Upper lobe of left lung (tissue), 6 donors: Measurements from ENCODE around the gene SCGB3A2. TPM values are rescaled to one million over a fixed set of nuclear protein-coding genes. Genes with fewer than 3 reads are reported as not detected.
A peak's percentile ranks its signal among the peaks of the same experiment; 100 is the strongest.

Experiments
- ATAC-seq, 2 donors: fragments of 200-7000 bp; cut with Tn5 transposase; one replicate each; pipeline ENCODE4 v1.9.1; 2022; ENCODE audit warnings: mild to moderate bottlenecking in 2 of 2, moderate library complexity in 2 of 2; ENCODE audit not compliant: low FRiP score in 2 of 2
- DNase-seq, 2 donors: peaks; one replicate each; pipeline ENCODE4 v3.0.0-alpha.2; 2019 to 2020
- H3K27ac ChIP-seq, 4 donors: fragments of 200-600 bp; sonication (generic); one replicate each; pipeline ENCODE4 v1.5.1; 2016 to 2019
- H3K27me3 ChIP-seq, 4 donors: fragments of 200-600 bp; sonication (generic); one replicate each; pipeline ENCODE4 v1.5.1; 2017 to 2019
- H3K36me3 ChIP-seq, 4 donors: fragments of 200-600 bp; sonication (generic); one replicate each; pipeline ENCODE4 v1.5.1; 2016 to 2019
- H3K4me1 ChIP-seq, 4 donors: fragments of 200-600 bp; sonication (generic); one replicate each; pipeline ENCODE4 v1.5.1; 2018 to 2019
- H3K4me3 ChIP-seq, 4 donors: fragments of 200-600 bp; sonication (generic); one replicate each; pipeline ENCODE4 v1.5.1; 2017 to 2019; ENCODE audit warnings: mild to moderate bottlenecking in 2 of 4, moderate library complexity in 1 of 4
- H3K9me3 ChIP-seq, 4 donors: fragments of 200-600 bp; sonication (generic); one replicate each; pipeline ENCODE4 v1.5.1; 2018 to 2019
- CTCF ChIP-seq, 6 experiments: fragments of 450-650 bp in 4 of 6; fragments of 200-600 bp in 2 of 6; sonication (generic) in 2 of 6; IDR thresholded peaks; one replicate each; pipeline ENCODE4 v1.5.1; 2016 to 2019; ENCODE audit warnings: antibody characterized with exemption in 6 of 6
- EP300 ChIP-seq, 4 donors: sonication (generic); formaldehyde crosslinking; IDR thresholded peaks; one replicate each; pipeline ENCODE4 v1.5.1; 2017; ENCODE audit warnings: antibody characterized with exemption in 4 of 4, control low read depth in 2 of 4
- POLR2A ChIP-seq, 4 donors: fragments of 450-650 bp; IDR thresholded peaks; one replicate each; pipeline ENCODE4 v1.5.1; 2016 to 2017; ENCODE audit warnings: antibody characterized with exemption in 4 of 4, mild to moderate bottlenecking in 2 of 4
- POLR2AphosphoS5 ChIP-seq, 2 donors: sonication (generic); formaldehyde crosslinking; IDR thresholded peaks; one replicate each; pipeline ENCODE4 v1.5.1; 2017; ENCODE audit warnings: antibody characterized with exemption in 2 of 2
- WGBS, 2 donors: methylation state at CpG; one replicate each; pipeline ENCODE4 v1.1.5; 2017 to 2018; 5-methylcytosine and 5-hydroxymethylcytosine counted together
- total RNA-seq, 6 donors: library from RNA; depleted of rRNA in 4 of 6; stranded (reverse); fragments of >200 nt in 4 of 6; gene quantifications; one replicate each; pipeline versions ENCODE4 v1.1.0 to v1.2.1, GENCODE V29; 2016 to 2021
- donor health status: DM: no; HTN: no; CAD: no; lungs with moderate emphysema.
- donor health status: DM: no; HTN: yes; CAD: no; lungs with severe emphysema.

Gene SCGB3A2
- total RNA-seq, 6 donors from 2014 or later = 324 to 1,419 (median 520) TPM

GRCh38 chr5:147912011-147912410, 33.5 kb downstream of the SCGB3A2 start:
- 40 to 56% methylated on average over 1 of the region's 1 CpG for WGBS, 2 donors
- no peak for TF ChIP-seq EP300 (IDR thresholded peaks at IDR 0.05)
- TF ChIP-seq CTCF (IDR thresholded peaks at IDR 0.05) = no peak
- no peak for TF ChIP-seq POLR2AphosphoS5 (IDR thresholded peaks at IDR 0.05)
- no peak for TF ChIP-seq POLR2A (IDR thresholded peaks at IDR 0.05)
- H3K4me1 ChIP-seq = no peaks in the 10 kb centered on the region
- H3K36me3 ChIP-seq = no peaks in the 10 kb centered on the region
- no peak for DNase-seq
- no peak overlapping the region for H3K27ac ChIP-seq
- ATAC-seq = peak in 1 of 2 donors; percentile 40
- H3K4me3 ChIP-seq = no peak overlapping the region
- no peaks in the 10 kb centered on the region for H3K27me3 ChIP-seq
- no peaks in the 10 kb centered on the region for H3K9me3 ChIP-seq

GRCh38 chr5:147913786-147914185, 35.3 kb downstream of the SCGB3A2 start:
- H3K27me3 ChIP-seq = no peaks in the 10 kb centered on the region
- no peaks in the 10 kb centered on the region for H3K4me1 ChIP-seq
- ATAC-seq = no peak
- no peak overlapping the region for H3K27ac ChIP-seq
- 83 to 93% methylated on average over 3 of the region's 3 CpGs for WGBS, 2 donors
- H3K36me3 ChIP-seq = no peaks in the 10 kb centered on the region
- DNase-seq = no peak
- no peak overlapping the region for H3K4me3 ChIP-seq
- no peaks in the 10 kb centered on the region for H3K9me3 ChIP-seq
- TF ChIP-seq POLR2A (IDR thresholded peaks at IDR 0.05) (no peak), EP300 (IDR thresholded peaks at IDR 0.05) (no peak), POLR2AphosphoS5 (IDR thresholded peaks at IDR 0.05) (no peak), CTCF (IDR thresholded peaks at IDR 0.05) (no peak)

GRCh38 chr5:147918101-147918685, 39.7 kb downstream of the SCGB3A2 start:
- H3K9me3 ChIP-seq = no peaks in the 10 kb centered on the region
- H3K4me1 ChIP-seq = no peaks in the 10 kb centered on the region
- no peaks in the 10 kb centered on the region for H3K36me3 ChIP-seq
- DNase-seq = no peak
- 32 to 67% methylated on average over 2 of the region's 2 CpGs for WGBS, 2 donors
- no peak overlapping the region for H3K27ac ChIP-seq
- H3K4me3 ChIP-seq = no peak overlapping the region
- H3K27me3 ChIP-seq = no peaks in the 10 kb centered on the region
- TF ChIP-seq EP300 (IDR thresholded peaks at IDR 0.05) = no peak
- TF ChIP-seq POLR2A (IDR thresholded peaks at IDR 0.05) = no peak
- TF ChIP-seq POLR2AphosphoS5 (IDR thresholded peaks at IDR 0.05) = no peak
- TF ChIP-seq CTCF (IDR thresholded peaks at IDR 0.05) = no peak
- ATAC-seq = no peak

- WGBS, 2 donors = 69 to 78% methylated on average over 3 of the region's 3 CpGs
- TF ChIP-seq POLR2AphosphoS5 (IDR thresholded peaks at IDR 0.05) (no peak), POLR2A (IDR thresholded peaks at IDR 0.05) (no peak), EP300 (IDR thresholded peaks at IDR 0.05) (no peak), CTCF (IDR thresholded peaks at IDR 0.05) (no peak)
- no peaks in the 10 kb centered on the region for H3K36me3 ChIP-seq
- DNase-seq (no peak), ATAC-seq (no peak)
- H3K27me3 ChIP-seq = no peaks in the 10 kb centered on the region
- H3K4me1 ChIP-seq = no peaks in the 10 kb centered on the region
- no peak overlapping the region for H3K27ac ChIP-seq
- H3K4me3 ChIP-seq = no peak overlapping the region
- no peaks in the 10 kb centered on the region for H3K9me3 ChIP-seq
These were observed 40.4 kb downstream of the SCGB3A2 start for GRCh38 chr5:147918899-147919298.

GRCh38 chr5:147920420-147921030, 42.0 kb downstream of the SCGB3A2 start:
- no peak overlapping the region for H3K27ac ChIP-seq
- no peaks in the 10 kb centered on the region for H3K27me3 ChIP-seq
- 81 to 83% methylated on average over 4 of the region's 4 CpGs for WGBS, 2 donors
- no peaks in the 10 kb centered on the region for H3K36me3 ChIP-seq
- no peaks in the 10 kb centered on the region for H3K9me3 ChIP-seq
- H3K4me1 ChIP-seq = no peaks in the 10 kb centered on the region
- TF ChIP-seq POLR2AphosphoS5 (IDR thresholded peaks at IDR 0.05) = no peak
- no peak for TF ChIP-seq POLR2A (IDR thresholded peaks at IDR 0.05)
- TF ChIP-seq EP300 (IDR thresholded peaks at IDR 0.05) = no peak
- no peak for TF ChIP-seq CTCF (IDR thresholded peaks at IDR 0.05)
- H3K4me3 ChIP-seq = no peak overlapping the region
- DNase-seq (no peak), ATAC-seq (no peak)
